ENCODE data around the gene PPP1CB. TPM values are rescaled to one million over a fixed set of nuclear protein-coding genes. Genes with fewer than 3 reads are reported as not detected.
A peak's percentile ranks its signal among the peaks of the same experiment; 100 is the strongest.

The PPP1CB gene
- total RNA-seq, 1 donor from 2014 or later = 196 TPM

GRCh38 chr2:28748941-28749340 is 2.7 kb upstream of the PPP1CB start:
- peaks cover 24 to 54% of the 10 kb centered on the region in 2 donors for H3K4me1 ChIP-seq
- TF ChIP-seq CTCF (IDR thresholded peaks at IDR 0.05) = no peak
- no peaks in the 10 kb centered on the region for H3K27me3 ChIP-seq
- H3K27ac ChIP-seq = peak overlapping the region; percentile 100
- DNase-seq (ENCODE audit: low spot score in 2 of 2) = no peak
- H3K9me3 ChIP-seq = no peaks in the 10 kb centered on the region
- H3K36me3 ChIP-seq = no peaks in the 10 kb centered on the region
- H3K4me3 ChIP-seq = no peak overlapping the region
- intact Hi-C loops (cut with DNase I) = no loop called here

- H3K36me3 ChIP-seq = no peaks in the 10 kb centered on the region
- H3K9me3 ChIP-seq = no peaks in the 10 kb centered on the region
- no peaks in the 10 kb centered on the region for H3K27me3 ChIP-seq
- peak overlapping the region; percentile 100 for H3K27ac ChIP-seq
- peak overlapping the region in 1 of 2 donors; percentile 75 for H3K4me3 ChIP-seq
- no peak for DNase-seq (ENCODE audit: low spot score in 2 of 2)
- no peak for TF ChIP-seq CTCF (IDR thresholded peaks at IDR 0.05)
- H3K4me1 ChIP-seq = peaks cover 24 to 51% of the 10 kb centered on the region in 2 donors
- intact Hi-C loops (cut with DNase I) = no loop called here
Observed at GRCh38 chr2:28749526-28749925, 2.1 kb upstream of the PPP1CB start.

GRCh38 chr2:28750316-28751251 is 1.0 kb upstream of the PPP1CB start:
- no peaks in the 10 kb centered on the region for H3K27me3 ChIP-seq
- peak overlapping the region; percentile 100 for H3K27ac ChIP-seq
- peak in 1 of 3 experiments; percentile 23 for TF ChIP-seq CTCF (IDR thresholded peaks at IDR 0.05)
- no peaks in the 10 kb centered on the region for H3K9me3 ChIP-seq
- intact Hi-C loops (cut with DNase I) = loop anchor here (1.0 to 10.0 kb wide), 6 partner anchors 14 to 356 kb away; partner anchors contain the start of gene FOSL2
- peak in 1 of 2 donors; percentile 74 for DNase-seq (ENCODE audit: low spot score in 2 of 2)
- H3K4me3 ChIP-seq = peak overlapping the region; percentile 75 to 89
- H3K4me1 ChIP-seq = peaks cover 21 to 48% of the 10 kb centered on the region in 2 donors
- no peaks in the 10 kb centered on the region for H3K36me3 ChIP-seq

- Histone ChIP-seq H3K4me1 (peaks cover 11 to 34% of the 10 kb centered on the region in 2 donors), H3K4me3 (peak overlapping the region; percentile 75 to 89), H3K27ac (peak overlapping the region; percentile 100), H3K27me3 (no peaks in the 10 kb centered on the region), H3K36me3 (no peaks in the 10 kb centered on the region), H3K9me3 (no peaks in the 10 kb centered on the region)
- intact Hi-C loops (cut with DNase I) = loop anchor here (1.0 to 10.0 kb wide), 7 partner anchors 15 to 357 kb away; partner anchors contain the start of gene FOSL2
- no peak for DNase-seq (ENCODE audit: low spot score in 2 of 2)
- TF ChIP-seq CTCF (IDR thresholded peaks at IDR 0.05) = no peak
Observed at GRCh38 chr2:28751956-28752630, 463 bp downstream of the PPP1CB start.

- H3K27me3 ChIP-seq = no peaks in the 10 kb centered on the region
- peaks cover 11 to 31% of the 10 kb centered on the region in 2 donors for H3K4me1 ChIP-seq
- H3K4me3 ChIP-seq = peak overlapping the region; percentile 75 to 89
- intact Hi-C loops (cut with DNase I) = loop anchor here (2.0 to 10.0 kb wide), 3 partner anchors 126 to 358 kb away; partner anchors contain the start of gene FOSL2
- no peaks in the 10 kb centered on the region for H3K9me3 ChIP-seq
- H3K27ac ChIP-seq = peak overlapping the region; percentile 100
- no peaks in the 10 kb centered on the region for H3K36me3 ChIP-seq
- TF ChIP-seq CTCF (IDR thresholded peaks at IDR 0.05) = no peak
- DNase-seq (ENCODE audit: low spot score in 2 of 2) = no peak
Observed at GRCh38 chr2:28752631-28753376, 1.2 kb downstream of the PPP1CB start.
